Muscle layer of duodenum (tissue), 2 donors: Measurements from ENCODE around the gene PKP2.
"Not testable (repeated sequence)": the region's sequence is repeated elsewhere in the genome, so short reads cannot be mapped to it uniquely, and the experiment has no call there.

ENCODE experiments used
- H3K27ac ChIP-seq: one replicate; pipeline ENCODE4 v1.7.0; 2013; ENCODE audit warnings: mild to moderate bottlenecking, low read length
- H3K27me3 ChIP-seq: one replicate; pipeline ENCODE4 v1.7.0; 2013; ENCODE audit warnings: low read depth, mild to moderate bottlenecking, control low read depth, low read length
- H3K36me3 ChIP-seq, 2 donors: one replicate each; pipeline ENCODE4 v1.7.0; 2013; ENCODE audit warnings: low read length in 2 of 2, control low read depth in 1 of 2, mild to moderate bottlenecking in 1 of 2; ENCODE audit not compliant: insufficient read depth in 2 of 2, control insufficient read depth in 1 of 2
- H3K4me1 ChIP-seq, 2 donors: one replicate each; pipeline ENCODE4 v1.7.0; 2013; ENCODE audit warnings: low read length in 2 of 2, mild to moderate bottlenecking in 2 of 2, control low read depth in 1 of 2, moderate library complexity in 1 of 2; ENCODE audit not compliant: insufficient read depth in 2 of 2, control insufficient read depth in 1 of 2
- H3K4me3 ChIP-seq, 2 donors: one replicate each; pipeline ENCODE4 v1.7.0; 2013; ENCODE audit warnings: low read length in 2 of 2, low read depth in 1 of 2, mild to moderate bottlenecking in 1 of 2
- H3K9me3 ChIP-seq, 2 donors: one replicate each; pipeline ENCODE4 v1.7.0; 2013; ENCODE audit warnings: low read length in 2 of 2, control low read depth in 1 of 2, mild to moderate bottlenecking in 1 of 2; ENCODE audit not compliant: control insufficient read depth in 1 of 2
- donor health status: healthy.

The PKP2 gene

GRCh38 chr12:32894566-32894965 lies 2.0 kb downstream of the PKP2 start:
- H3K4me3 ChIP-seq = peak overlapping the region; percentile 42
- H3K9me3 ChIP-seq = no peaks in the 10 kb centered on the region
- H3K36me3 ChIP-seq = no peaks in the 10 kb centered on the region
- no peaks in the 10 kb centered on the region for H3K27me3 ChIP-seq
- H3K4me1 ChIP-seq = peaks cover 0 to 18% of the 10 kb centered on the region in 2 donors
- H3K27ac ChIP-seq = peak overlapping the region; percentile 56

DNA sequence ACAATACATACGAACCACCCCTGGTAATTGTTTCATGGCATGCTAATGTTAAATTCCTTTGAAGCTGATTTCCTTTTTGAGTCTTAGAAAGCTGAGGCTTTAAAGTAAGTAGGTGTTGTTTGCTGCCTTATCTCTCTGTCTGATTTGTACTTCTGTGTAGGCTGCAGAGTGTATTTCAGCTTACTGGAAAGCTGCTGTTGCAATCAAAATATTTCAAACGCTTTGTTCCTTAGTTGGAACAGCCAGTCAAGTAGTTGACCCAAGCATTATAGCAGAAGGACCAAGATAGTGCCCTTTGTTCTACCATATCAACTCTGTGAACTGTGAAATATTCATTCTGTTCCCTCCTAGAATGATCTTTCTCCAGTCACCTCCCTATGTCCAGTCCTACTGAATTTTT lies 3.1 kb downstream of the PKP2 start:
- Histone ChIP-seq H3K9me3 (no peaks in the 10 kb centered on the region), H3K4me3 (no peak overlapping the region), H3K27me3 (no peaks in the 10 kb centered on the region), H3K36me3 (no peaks in the 10 kb centered on the region), H3K27ac (no peak overlapping the region), H3K4me1 (peaks cover 0 to 18% of the 10 kb centered on the region in 2 donors)

DNA sequence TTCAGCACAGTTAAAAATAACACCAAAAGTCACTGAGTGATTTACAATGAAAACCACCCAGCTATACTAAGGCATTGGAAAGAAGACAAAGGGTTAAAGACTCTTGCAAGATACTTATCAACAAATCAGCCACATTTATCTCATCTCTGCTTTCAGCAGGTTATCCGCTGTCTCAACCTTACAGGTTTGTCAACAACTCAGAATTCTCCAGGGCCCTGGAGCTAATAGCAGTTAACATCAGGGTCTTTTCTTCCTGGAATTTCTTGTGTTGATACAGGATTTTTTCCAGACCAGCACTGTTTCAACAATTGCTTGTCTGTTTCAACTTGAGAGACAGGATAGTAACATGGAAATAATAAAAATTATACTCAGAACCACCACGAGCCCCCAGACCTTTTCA lies 3.5 kb downstream of the PKP2 start:
- H3K36me3 ChIP-seq = no peaks in the 10 kb centered on the region
- no peak overlapping the region for H3K4me3 ChIP-seq
- no peak overlapping the region for H3K27ac ChIP-seq
- H3K27me3 ChIP-seq = no peaks in the 10 kb centered on the region
- H3K9me3 ChIP-seq = no peaks in the 10 kb centered on the region
- peaks cover 0 to 18% of the 10 kb centered on the region in 2 donors for H3K4me1 ChIP-seq

DNA sequence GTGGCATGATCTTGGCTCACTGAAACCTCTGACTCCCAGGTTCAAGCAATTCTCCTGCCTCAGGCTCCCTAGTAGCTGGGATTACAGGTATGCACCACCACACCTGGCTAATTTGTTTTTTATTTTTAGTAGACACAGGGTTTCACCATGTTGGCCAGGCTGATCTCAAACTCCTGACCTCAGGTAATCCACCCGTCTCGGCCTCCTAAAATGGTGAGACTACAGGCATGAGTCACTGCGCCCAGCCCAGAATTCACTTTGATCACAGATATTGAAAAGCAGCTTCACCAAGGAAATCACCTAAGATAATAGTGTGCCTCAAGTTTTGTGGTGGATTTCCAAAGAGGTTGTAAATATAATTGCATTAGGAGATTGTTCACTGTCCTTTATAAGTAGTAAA lies 4.2 kb downstream of the PKP2 start:
- not testable (repeated sequence) for H3K9me3 ChIP-seq, H3K36me3 ChIP-seq, H3K27me3 ChIP-seq, H3K27ac ChIP-seq, H3K4me3 ChIP-seq
- peaks cover 0 to 18% of the 10 kb centered on the region in 2 donors for H3K4me1 ChIP-seq

DNA sequence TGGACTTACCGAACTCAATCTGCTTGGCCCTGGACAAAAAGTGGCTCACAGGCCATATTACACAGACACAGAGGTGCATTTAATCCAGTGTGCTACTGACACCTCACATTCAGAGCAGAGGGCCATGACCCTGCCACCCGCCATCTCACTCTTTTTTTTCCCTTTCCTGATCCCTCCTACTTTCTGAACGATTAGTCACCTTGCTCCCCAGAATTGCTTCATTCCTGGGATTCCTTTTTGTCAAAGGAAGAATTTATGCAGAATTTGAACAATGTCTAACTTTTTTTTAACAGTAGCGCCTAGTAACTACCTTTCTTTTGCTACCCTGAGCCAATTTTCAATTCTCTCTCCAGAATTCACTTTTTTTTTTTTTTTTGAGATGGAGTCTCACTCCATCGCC lies 4.6 kb downstream of the PKP2 start:
- Histone ChIP-seq H3K4me3 (no peak overlapping the region), H3K9me3 (no peaks in the 10 kb centered on the region), H3K27me3 (no peaks in the 10 kb centered on the region), H3K4me1 (peaks cover 0 to 18% of the 10 kb centered on the region in 2 donors), H3K36me3 (no peaks in the 10 kb centered on the region), H3K27ac (peak overlapping the region; percentile 65)

GRCh38 chr12:32891526-32891925 lies 5.1 kb downstream of the PKP2 start:
- Histone ChIP-seq H3K4me1 (peaks cover 0 to 18% of the 10 kb centered on the region in 2 donors), H3K27ac (peak overlapping the region; percentile 65), H3K27me3 (no peaks in the 10 kb centered on the region), H3K9me3 (no peaks in the 10 kb centered on the region), H3K36me3 (no peaks in the 10 kb centered on the region), H3K4me3 (no peak overlapping the region)

DNA sequence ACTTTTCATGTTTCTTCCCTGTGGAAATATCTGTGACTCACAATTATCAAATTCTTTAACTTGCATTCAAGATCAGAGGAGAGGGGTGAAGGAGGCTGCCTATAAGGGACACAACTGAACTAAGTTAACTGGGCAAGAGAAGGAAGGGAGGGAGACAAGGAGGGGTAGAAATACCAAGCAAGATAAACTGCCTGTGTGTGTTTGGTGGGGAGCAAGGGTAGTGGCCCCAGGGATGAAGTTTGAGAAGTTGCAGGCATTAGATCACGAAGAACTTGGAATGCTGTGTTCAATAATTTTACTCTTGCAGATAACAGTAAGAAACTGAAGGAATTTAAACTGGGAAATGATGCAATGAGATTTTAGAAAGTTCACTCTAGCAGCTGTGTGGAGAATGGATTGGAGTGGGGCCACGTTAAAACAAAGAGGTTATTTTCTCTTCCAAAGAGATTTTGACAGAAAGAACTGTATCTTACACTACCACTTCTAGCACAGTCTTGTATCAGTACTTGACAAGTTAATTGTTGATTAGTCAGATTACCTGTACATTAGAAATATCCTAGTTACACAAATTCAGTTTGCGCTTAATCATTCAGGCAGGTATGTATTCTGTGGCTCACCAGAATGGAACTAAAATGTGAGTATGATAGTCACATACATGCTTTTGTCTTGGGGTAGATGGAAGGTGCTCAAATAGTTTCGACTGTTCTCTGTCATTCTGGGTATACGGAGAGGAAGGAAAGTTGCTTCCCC lies 7.4 kb downstream of the PKP2 start:
- Histone ChIP-seq H3K27ac (no peak overlapping the region), H3K4me3 (no peak overlapping the region), H3K4me1 (peaks cover 0 to 9% of the 10 kb centered on the region in 2 donors), H3K27me3 (no peaks in the 10 kb centered on the region), H3K36me3 (no peaks in the 10 kb centered on the region), H3K9me3 (no peaks in the 10 kb centered on the region)

GRCh38 chr12:32887058-32887457 lies 9.5 kb downstream of the PKP2 start:
- Histone ChIP-seq H3K36me3 (no peaks in the 10 kb centered on the region), H3K4me3 (no peak overlapping the region), H3K27me3 (no peaks in the 10 kb centered on the region), H3K9me3 (no peaks in the 10 kb centered on the region), H3K27ac (no peak overlapping the region), H3K4me1 (no peaks in the 10 kb centered on the region)

DNA sequence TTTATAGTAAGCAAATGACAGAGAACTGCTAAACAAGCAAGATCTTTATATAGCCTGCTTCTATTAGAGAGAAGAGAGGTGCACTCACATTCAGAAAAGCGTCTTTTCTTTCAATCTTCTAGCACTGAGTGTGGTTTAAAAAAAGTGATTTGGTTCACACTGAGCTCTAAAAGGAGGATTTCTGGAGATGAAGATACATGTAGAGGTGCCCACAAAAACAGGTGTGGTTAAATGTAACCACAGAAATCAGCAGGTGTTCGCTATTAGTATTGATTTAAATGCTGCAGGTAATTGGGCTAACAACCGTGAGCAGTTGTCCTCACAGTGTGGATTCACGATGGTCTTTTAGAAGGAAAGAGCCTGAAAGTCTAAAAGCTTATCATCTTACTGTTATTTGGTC lies 10.7 kb downstream of the PKP2 start:
- no peak overlapping the region for H3K27ac ChIP-seq
- peaks cover 0 to 4% of the 10 kb centered on the region in 2 donors for H3K4me1 ChIP-seq
- no peaks in the 10 kb centered on the region for H3K36me3 ChIP-seq
- H3K4me3 ChIP-seq = no peak overlapping the region
- no peaks in the 10 kb centered on the region for H3K27me3 ChIP-seq
- H3K9me3 ChIP-seq = no peaks in the 10 kb centered on the region

GRCh38 chr12:32884962-32885361 lies 11.6 kb downstream of the PKP2 start:
- Histone ChIP-seq H3K27me3 (no peaks in the 10 kb centered on the region), H3K9me3 (no peaks in the 10 kb centered on the region), H3K27ac (no peak overlapping the region), H3K4me1 (peaks cover 3 to 4% of the 10 kb centered on the region in 2 donors), H3K36me3 (no peaks in the 10 kb centered on the region), H3K4me3 (no peak overlapping the region)

GRCh38 chr12:32881702-32882101 lies 14.9 kb downstream of the PKP2 start:
- H3K4me3 ChIP-seq = no peak overlapping the region
- no peaks in the 10 kb centered on the region for H3K9me3 ChIP-seq
- peaks cover 0 to 7% of the 10 kb centered on the region in 2 donors for H3K36me3 ChIP-seq
- H3K27ac ChIP-seq = no peak overlapping the region
- H3K27me3 ChIP-seq = no peaks in the 10 kb centered on the region
- peaks cover 3 to 7% of the 10 kb centered on the region in 2 donors for H3K4me1 ChIP-seq

DNA sequence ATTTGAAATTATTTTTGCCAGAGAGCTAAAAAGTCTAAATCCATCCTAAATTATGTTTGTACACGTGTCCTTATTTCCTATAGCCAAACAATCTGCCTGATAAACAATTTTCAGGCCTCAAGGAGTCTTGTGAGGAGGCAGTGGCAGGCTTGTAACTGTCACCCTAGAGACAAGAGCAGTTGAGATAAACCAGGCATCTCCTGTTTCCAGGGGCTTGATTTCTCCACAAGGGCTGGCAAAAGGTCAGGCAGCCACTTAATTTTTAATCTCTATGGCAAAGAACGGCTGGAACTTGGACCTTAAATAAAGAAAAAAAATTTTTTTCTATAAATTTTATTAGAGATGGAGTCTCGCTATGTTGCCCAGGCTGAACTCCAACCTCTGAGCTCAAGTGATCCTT lies 15.5 kb downstream of the PKP2 start:
- Histone ChIP-seq H3K27ac (no peak overlapping the region), H3K36me3 (peaks cover 0 to 7% of the 10 kb centered on the region in 2 donors), H3K4me1 (peaks cover 3 to 7% of the 10 kb centered on the region in 2 donors), H3K9me3 (no peaks in the 10 kb centered on the region), H3K27me3 (no peaks in the 10 kb centered on the region), H3K4me3 (no peak overlapping the region)
